Neural progenitor cell (in vitro differentiated cells): ENCODE measurements around the gene SCN1B. TPM values are rescaled to one million over a fixed set of nuclear protein-coding genes. Genes with fewer than 3 reads are reported as not detected.

ENCODE experiments used
- DNase-seq: peaks from one replicate; pipeline ENCODE4 v3.0.0-alpha.2; 2016; ENCODE audit warnings: low spot score
- H2AFZ ChIP-seq: fragments of 200-600 bp; sonication (generic); replicated peaks from 2 replicates; pipeline ENCODE4 v1.6.1; 2016; ENCODE audit warnings: antibody characterized with exemption
- H3F3A ChIP-seq: fragments of 200-600 bp; sonication (generic); 2 replicates; pipeline ENCODE4 v1.6.1; 2016; ENCODE audit warnings: antibody characterized with exemption, low read depth
- H3K27ac ChIP-seq: fragments of 200-600 bp; sonication (generic); 2 replicates; pipeline ENCODE4 v1.5.1; 2016; ENCODE audit warnings: mild to moderate bottlenecking
- H3K27me3 ChIP-seq: fragments of 200-600 bp; sonication (generic); 2 replicates; pipeline ENCODE4 v1.6.1; 2016; ENCODE audit warnings: mild to moderate bottlenecking, moderate library complexity
- H3K36me3 ChIP-seq: fragments of 200-600 bp; sonication (generic); 2 replicates; pipeline ENCODE4 v1.5.1; 2016
- H3K4me1 ChIP-seq: fragments of 200-600 bp; sonication (generic); 2 replicates; pipeline ENCODE4 v1.6.1; 2016; ENCODE audit warnings: mixed run types
- H3K4me2 ChIP-seq: fragments of 200-600 bp; sonication (generic); 2 replicates; pipeline ENCODE4 v1.6.1; 2016
- H3K4me3 ChIP-seq: fragments of 200-600 bp; sonication (generic); 2 replicates; pipeline ENCODE4 v1.5.1; 2016
- H3K79me2 ChIP-seq: fragments of 200-600 bp; sonication (generic); 2 replicates; pipeline ENCODE4 v1.6.1; 2016; ENCODE audit warnings: low read depth
- H3K9ac ChIP-seq: fragments of 200-600 bp; sonication (generic); 2 replicates; pipeline ENCODE4 v1.6.1; 2016
- H3K9me3 ChIP-seq: fragments of 200-600 bp; sonication (generic); 2 replicates; pipeline ENCODE4 v1.5.1; 2016; ENCODE audit warnings: low read depth
- H4K20me1 ChIP-seq: fragments of 200-600 bp; sonication (generic); 2 replicates; pipeline ENCODE4 v1.6.1; 2016; ENCODE audit warnings: low read depth
- H3K27ac Mint-ChIP-seq: 3 replicates; pipeline ENCODE4 v1.8.0; 2021; ENCODE audit warnings: mixed read lengths
- H3K27me3 Mint-ChIP-seq: 2 replicates; pipeline ENCODE4 v1.8.0; 2022; ENCODE audit warnings: low read depth, mild to moderate bottlenecking, inconsistent platforms, moderate library complexity, mixed read lengths; ENCODE audit not compliant: insufficient read depth
- H3K36me3 Mint-ChIP-seq: 3 replicates; pipeline ENCODE4 v1.8.0; 2021; ENCODE audit warnings: mixed read lengths
- H3K4me1 Mint-ChIP-seq: 3 replicates; pipeline ENCODE4 v1.8.0; 2021; ENCODE audit warnings: mixed read lengths
- H3K4me3 Mint-ChIP-seq: 3 replicates; pipeline ENCODE4 v1.8.0; 2021; ENCODE audit warnings: mild to moderate bottlenecking, moderate library complexity, mixed read lengths
- H3K9me3 Mint-ChIP-seq: 3 replicates; pipeline ENCODE4 v1.8.0; 2020; ENCODE audit warnings: mixed read lengths
- CTCF ChIP-seq: fragments of 200-600 bp; sonication (generic); IDR thresholded peaks from 2 replicates; pipeline ENCODE4 v1.5.1; 2017; ENCODE audit warnings: antibody characterized with exemption, mild to moderate bottlenecking
- EZH2 ChIP-seq: fragments of 200-600 bp; sonication (generic); IDR thresholded peaks from 2 replicates; pipeline ENCODE4 v1.6.1; 2017; ENCODE audit warnings: antibody characterized with exemption, mild to moderate bottlenecking, moderate library complexity
- EZH2phosphoT487 ChIP-seq: fragments of 200-600 bp; sonication (generic); IDR thresholded peaks from 2 replicates; pipeline ENCODE4 v1.6.1; 2017; ENCODE audit warnings: antibody characterized with exemption
- total RNA-seq: library from RNA; depleted of rRNA; stranded (reverse); fragments of >200 nt; gene quantifications from 2 replicates; pipeline ENCODE4 v1.2.3, GENCODE V29; 2015; ENCODE audit warnings: low replicate concordance

SCN1B gene
- total RNA-seq, 1 donor from 2014 or later = 2.2 TPM

- peaks cover 3% of the 10 kb centered on the region for H3K36me3 Mint-ChIP-seq
- peak; percentile 43 for DNase-seq
- Histone ChIP-seq H3K9ac (peak overlapping the region; percentile 77), H3K4me2 (peak overlapping the region; percentile 90), H3K79me2 (peaks cover 63% of the 10 kb centered on the region), H3K27me3 (no peaks in the 10 kb centered on the region), H3K27ac (peak overlapping the region; percentile 94), H3K4me3 (peak overlapping the region; percentile 86), H3F3A (peaks cover 32% of the 10 kb centered on the region), H2AFZ (no peak overlapping the region), H3K4me1 (peaks cover 12% of the 10 kb centered on the region), H4K20me1 (peaks cover 51% of the 10 kb centered on the region), H3K36me3 (no peaks in the 10 kb centered on the region), H3K9me3 (no peaks in the 10 kb centered on the region)
- TF ChIP-seq EZH2 (no peak), EZH2phosphoT487 (no peak), CTCF (no peak)
- no peaks in the 10 kb centered on the region for H3K9me3 Mint-ChIP-seq
- peak overlapping the region; percentile 54 for H3K27ac Mint-ChIP-seq
- peaks cover 46% of the 10 kb centered on the region for H3K4me1 Mint-ChIP-seq
- H3K4me3 Mint-ChIP-seq = peak overlapping the region; percentile 98
- H3K27me3 Mint-ChIP-seq = peaks cover 12% of the 10 kb centered on the region
These were observed 29.4 kb upstream of the SCN1B start for GRCh38 chr19:35000647-35001501.

- no peak for DNase-seq
- no peak overlapping the region for H2AFZ ChIP-seq
These were observed 28.2 kb upstream of the SCN1B start for GRCh38 chr19:35002037-35002535.

GRCh38 chr19:35004517-35005255 is 25.6 kb upstream of the SCN1B start:
- H3K27ac Mint-ChIP-seq = no peak overlapping the region
- H3K36me3 ChIP-seq = no peaks in the 10 kb centered on the region
- H3K79me2 ChIP-seq = peaks cover 87% of the 10 kb centered on the region

More at GRCh38 chr19:35002037-35002535, 28.2 kb upstream of the SCN1B start:
- no peak overlapping the region for H3K9ac ChIP-seq
- H3K9me3 ChIP-seq = no peaks in the 10 kb centered on the region
- H3K4me1 ChIP-seq = peaks cover 12% of the 10 kb centered on the region
- peaks cover 32% of the 10 kb centered on the region for H3F3A ChIP-seq
- H3K79me2 ChIP-seq = peaks cover 75% of the 10 kb centered on the region
- no peak overlapping the region for H3K27ac ChIP-seq
- Mint-ChIP-seq H3K4me1 (peaks cover 46% of the 10 kb centered on the region), H3K36me3 (peaks cover 10% of the 10 kb centered on the region), H3K27me3 (peaks cover 10% of the 10 kb centered on the region), H3K9me3 (no peaks in the 10 kb centered on the region), H3K27ac (peak overlapping the region; percentile 35), H3K4me3 (peak overlapping the region; percentile 98)
- peak overlapping the region; percentile 90 for H3K4me2 ChIP-seq
- peaks cover 63% of the 10 kb centered on the region for H4K20me1 ChIP-seq
- no peaks in the 10 kb centered on the region for H3K36me3 ChIP-seq
- TF ChIP-seq EZH2 (no peak), EZH2phosphoT487 (no peak), CTCF (no peak)
- no peaks in the 10 kb centered on the region for H3K27me3 ChIP-seq
- no peak overlapping the region for H3K4me3 ChIP-seq

More at GRCh38 chr19:35004517-35005255, 25.6 kb upstream of the SCN1B start:
- no peak overlapping the region for H3K4me2 ChIP-seq
- H3K4me1 ChIP-seq = peaks cover 6% of the 10 kb centered on the region
- H3K9me3 Mint-ChIP-seq = no peaks in the 10 kb centered on the region
- TF ChIP-seq EZH2phosphoT487 = no peak
- no peak for TF ChIP-seq CTCF
- TF ChIP-seq EZH2 = no peak
- H3K9ac ChIP-seq = no peak overlapping the region
- no peak overlapping the region for H3K4me3 ChIP-seq
- no peaks in the 10 kb centered on the region for H3K27me3 ChIP-seq
- H3F3A ChIP-seq = peaks cover 22% of the 10 kb centered on the region
- H2AFZ ChIP-seq = no peak overlapping the region
- no peaks in the 10 kb centered on the region for H3K9me3 ChIP-seq
- H3K27ac ChIP-seq = no peak overlapping the region
- no peak for DNase-seq
- peaks cover 8% of the 10 kb centered on the region for H3K27me3 Mint-ChIP-seq
- H4K20me1 ChIP-seq = peaks cover 73% of the 10 kb centered on the region
- H3K4me3 Mint-ChIP-seq = no peak overlapping the region
- peaks cover 33% of the 10 kb centered on the region for H3K4me1 Mint-ChIP-seq
- H3K36me3 Mint-ChIP-seq = peaks cover 15% of the 10 kb centered on the region
